IMR-90 (cell line): ENCODE results near the gene FLT4. TPM values are rescaled to one million over a fixed set of nuclear protein-coding genes. Genes with fewer than 3 reads are reported as not detected.

Experiments
- ATAC-seq: fragments of 200-7000 bp; cut with Tn5 transposase; 2 replicates; pipeline ENCODE4 v1.9.1; 2020; ENCODE audit warnings: low read depth, mild to moderate bottlenecking, moderate library complexity
- BruUV-seq: library from RNA; stranded (reverse); fragments of 400-500 nt; replicated peaks from 2 replicates; lab custom pipeline; 2021; lab: Mats Ljungman, UMichigan
- CTCF ChIA-PET: fragments of 300-600 bp; formaldehyde crosslinking; extraction: SDS; loops from one replicate; lab custom pipeline; 2021; ENCODE audit warnings: antibody characterized with exemption; lab: Yijun Ruan, JAX
- POLR2A ChIA-PET: fragments of 300-600 bp; sonication (Branson Sonifier 250); formaldehyde crosslinking; loops from one replicate; lab custom pipeline; 2022; ENCODE audit warnings: antibody characterized with exemption; ENCODE audit not compliant: unreplicated experiment; lab: Charles Lee
- DNase-seq: peaks from one replicate; pipeline ENCODE4 v3.0.0; 2013
- H2AFZ ChIP-seq: replicated peaks from 2 replicates; pipeline ENCODE3; 2013; ENCODE audit warnings: low read length, mild to moderate bottlenecking; ENCODE audit not compliant: poor library complexity
- H2AK5ac ChIP-seq: 2 replicates; pipeline ENCODE4 v1.6.1; 2013; ENCODE audit warnings: low read depth, low read length, inconsistent platforms
- H2AK9ac ChIP-seq: replicated peaks from 2 replicates; pipeline ENCODE3; 2013; ENCODE audit warnings: mild to moderate bottlenecking, low read depth, low read length, moderate library complexity; ENCODE audit not compliant: poor library complexity
- H2BK120ac ChIP-seq: 2 replicates; pipeline ENCODE4 v1.6.1; 2013; ENCODE audit warnings: low read depth, low read length, inconsistent platforms
- H2BK15ac ChIP-seq: 3 replicates; pipeline ENCODE4 v1.6.1; 2013; ENCODE audit warnings: low read depth, low read length, inconsistent platforms
- H2BK20ac ChIP-seq: 2 replicates; pipeline ENCODE4 v1.6.1; 2013; ENCODE audit warnings: low read depth, mild to moderate bottlenecking, inconsistent platforms, low read length, moderate library complexity
- H2BK5ac ChIP-seq: 2 replicates; pipeline ENCODE4 v1.6.1; 2013; ENCODE audit warnings: mild to moderate bottlenecking, low read depth, low read length, inconsistent platforms; ENCODE audit not compliant: poor library complexity, severe bottlenecking
- H3K14ac ChIP-seq: replicated peaks from 2 replicates; pipeline ENCODE4 v1.6.1; 2013; ENCODE audit warnings: low read depth, low read length, inconsistent platforms
- H3K18ac ChIP-seq: 2 replicates; pipeline ENCODE4 v1.6.1; 2013; ENCODE audit warnings: low read depth, low read length, control low read depth
- H3K23ac ChIP-seq: 2 replicates; pipeline ENCODE4 v1.6.1; 2013; ENCODE audit warnings: low read depth, low read length, inconsistent platforms
- H3K27ac ChIP-seq: 2 replicates; pipeline ENCODE4 v1.5.1; 2013; ENCODE audit warnings: mild to moderate bottlenecking, control low read depth, low read length; ENCODE audit not compliant: insufficient read depth
- H3K27me3 ChIP-seq: 2 replicates; pipeline ENCODE4 v1.6.1; 2013; ENCODE audit warnings: low read length; ENCODE audit not compliant: control insufficient read depth, insufficient read depth
- H3K36me3 ChIP-seq: 2 replicates; pipeline ENCODE4 v1.6.1; 2013; ENCODE audit warnings: low read length, mixed read lengths; ENCODE audit not compliant: control insufficient read depth, insufficient read depth
- H3K4ac ChIP-seq: 2 replicates; pipeline ENCODE4 v1.6.1; 2013; ENCODE audit warnings: low read depth, low read length, inconsistent platforms
- H3K4me1 ChIP-seq: 2 replicates; pipeline ENCODE4 v1.6.1; 2013; ENCODE audit warnings: low read length, mixed read lengths; ENCODE audit not compliant: control insufficient read depth, insufficient read depth
- H3K4me2 ChIP-seq: 2 replicates; pipeline ENCODE4 v1.6.1; 2013; ENCODE audit warnings: low read depth, mild to moderate bottlenecking, control low read depth, low read length, moderate library complexity
- H3K4me3 ChIP-seq: 2 replicates; pipeline ENCODE4 v1.5.1; 2013; ENCODE audit warnings: low read depth, mild to moderate bottlenecking, control low read depth, low read length, moderate library complexity; ENCODE audit not compliant: insufficient read depth
- H3K56ac ChIP-seq: 2 replicates; pipeline ENCODE4 v1.6.1; 2013; ENCODE audit warnings: low read length, inconsistent platforms; ENCODE audit not compliant: insufficient read depth; ENCODE audit errors: extremely low read depth
- H3K79me1 ChIP-seq, 2 experiments: 2 replicates each; pipeline ENCODE4 v1.6.1; 2013; ENCODE audit warnings: low read length in 2 of 2, inconsistent platforms in 1 of 2, low read depth in 1 of 2
- H3K9ac ChIP-seq: 2 replicates; pipeline ENCODE4 v1.6.1; 2013; ENCODE audit warnings: low read depth, low read length, control low read depth
- H3K9me1 ChIP-seq: 2 replicates; pipeline ENCODE4 v1.6.1; 2013; ENCODE audit warnings: low read length, inconsistent platforms; ENCODE audit not compliant: insufficient read depth
- H3K9me3 ChIP-seq: 2 replicates; pipeline ENCODE4 v1.6.1; 2013; ENCODE audit warnings: low read length; ENCODE audit not compliant: control insufficient read depth, insufficient read depth
- H4K20me1 ChIP-seq: 2 replicates; pipeline ENCODE4 v1.6.1; 2013; ENCODE audit warnings: low read length, inconsistent platforms; ENCODE audit not compliant: insufficient read depth
- H4K5ac ChIP-seq: 2 replicates; pipeline ENCODE4 v1.6.1; 2013; ENCODE audit warnings: mild to moderate bottlenecking, low read depth, low read length, control low read depth
- H4K8ac ChIP-seq, 2 experiments: 2 replicates each; pipeline ENCODE4 v1.6.1; 2013; ENCODE audit warnings: low read depth in 2 of 2, low read length in 2 of 2, control low read depth in 1 of 2, inconsistent platforms in 1 of 2
- H4K91ac ChIP-seq: 2 replicates; pipeline ENCODE4 v1.6.1; 2013; ENCODE audit warnings: low read depth, low read length, inconsistent platforms; ENCODE audit not compliant: insufficient read depth
- CHD1 ChIP-seq: IDR thresholded peaks from 2 replicates; pipeline ENCODE4 v1.6.1; 2012; ENCODE audit warnings: low read depth, low read length, improper control_type of control experiment
- CTCF ChIP-seq: conservative IDR thresholded peaks from 2 replicates; pipeline ENCODE4 v1.5.1; 2012; ENCODE audit warnings: mild to moderate bottlenecking, low read depth, low read length, improper control_type of control experiment
- ELK1 ChIP-seq: fragments of 150-350 bp; IDR thresholded peaks from 2 replicates; pipeline ENCODE4 v1.6.1; 2016; ENCODE audit warnings: low read depth, mild to moderate bottlenecking, low read length, moderate library complexity, borderline replicate concordance
- RCOR1 ChIP-seq: IDR thresholded peaks from 2 replicates; pipeline ENCODE4 v1.6.1; 2012; ENCODE audit warnings: mild to moderate bottlenecking, low read length, improper control_type of control experiment; ENCODE audit not compliant: insufficient replicate concordance
- WGBS, 2 experiments: methylation state at CpG; one replicate each; pipeline versions ENCODE4 v1.1.5 to v1.1.7; 2013; ENCODE audit warnings: missing lambda C conversion rate in 2 of 2; ENCODE audit not compliant: insufficient read length in 1 of 2; ENCODE audit errors: extremely low coverage in 2 of 2; 5-methylcytosine and 5-hydroxymethylcytosine counted together
- dilution Hi-C: fragments of 300-500 bp; cut with HindIII; formaldehyde crosslinking; loops from one replicate; pipeline ENCODE4 v1.14.3; 2018; ENCODE audit warnings: low sequenced_read_pairs; ENCODE audit not compliant: unreplicated experiment
- in situ Hi-C: fragments of 300-500 bp; cut with MboI; formaldehyde crosslinking; loops from 3 replicates; pipeline ENCODE4 v1.14.3; 2019; ENCODE audit warnings: low sequenced_read_pairs, inconsistent platforms, mixed read lengths
- intact Hi-C: fragments of 100-400 bp; cut with micrococcal nuclease; formaldehyde crosslinking; loops from 2 replicates; pipeline ENCODE4 v1.10.0; 2022
- polyA plus RNA-seq, 3 experiments: library from polyadenylated mRNA; depleted of rRNA; stranded (reverse); fragments of >200 nt; gene quantifications; 2 replicates each; pipeline ENCODE4 v1.2.3, GENCODE V29; 2012; ENCODE audit warnings: low replicate concordance in 1 of 3
- total RNA-seq: library from RNA; depleted of rRNA; stranded (reverse); fragments of >200 nt; gene quantifications from 2 replicates; pipeline ENCODE4 v1.2.3, GENCODE V29; 2012

FLT4 gene
- total and polyA plus RNA-seq, 2 of the 4 experiments (the other 2 are of a cell fraction) = under 0.01 to 0.07 TPM

- Histone ChIP-seq H3K4ac (no peak overlapping the region), H3K9me1 (no peaks in the 10 kb centered on the region), H3K4me1 (no peaks in the 10 kb centered on the region), H2AK5ac (no peak overlapping the region), H3K14ac (no peak overlapping the region), H2BK20ac (no peak overlapping the region), H3K56ac (no peak overlapping the region), H3K23ac (no peak overlapping the region), H3K36me3 (no peaks in the 10 kb centered on the region), H2BK5ac (no peak overlapping the region), H2AFZ (no peak overlapping the region), H3K9ac (no peak overlapping the region), H3K4me2 (no peak overlapping the region), H4K91ac (no peak overlapping the region), H4K20me1 (no peaks in the 10 kb centered on the region; the same call in 1 of the 2 replicates), H4K8ac (no peak overlapping the region), H3K27me3 (no peaks in the 10 kb centered on the region; the same call in 1 of the 2 replicates), H4K5ac (no peak overlapping the region), H2BK120ac (no peak overlapping the region), H3K4me3 (no peak overlapping the region), H3K9me3 (no peaks in the 10 kb centered on the region), H3K79me1 (no peaks in the 10 kb centered on the region), H3K27ac (no peak overlapping the region), H2BK15ac (no peak overlapping the region), H2AK9ac (no peak overlapping the region), H3K18ac (no peak overlapping the region)
- ChIA-PET POLR2A (no interaction called here), CTCF (no interaction called here)
- dilution Hi-C loops (no loop called here), in situ Hi-C loops (no loop called here), intact Hi-C loops (no loop called here)
- no TSS peak for BruUV-seq
- DNase-seq = no peak
- WGBS, 2 experiments = no CpG with 5 or more reads among the region's 14 CpGs
- TF ChIP-seq ELK1 (no peak), CHD1 (no peak), RCOR1 (no peak), CTCF (no peak)
- ATAC-seq = no peak
Measured at GRCh38 chr5:180633283-180634177, 15.9 kb downstream of the FLT4 start.
